ENCODE measurements around the gene POU2AF2. TPM values are rescaled to one million over a fixed set of nuclear protein-coding genes. Genes with fewer than 3 reads are reported as not detected.

Gene POU2AF2
- total RNA-seq: not detected in 2 replicates

DNA sequence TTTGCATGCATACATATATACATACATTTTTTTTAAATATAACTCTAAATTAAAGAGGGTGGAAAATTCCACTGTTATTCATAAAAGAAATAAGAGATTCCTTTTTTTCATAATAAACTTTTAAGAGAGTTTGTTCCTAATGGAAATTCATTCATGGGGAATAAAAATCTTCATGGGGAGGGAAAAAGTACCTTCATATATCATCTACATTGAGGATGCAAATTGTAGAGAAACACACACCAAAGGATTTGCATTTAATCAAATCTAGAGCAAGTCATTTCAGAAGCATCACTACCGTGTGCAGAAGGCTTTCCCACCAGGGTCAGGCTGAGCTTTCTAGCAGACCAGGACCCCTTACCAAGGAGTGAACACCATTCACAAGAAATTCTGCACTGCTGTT, at the start of gene POU2AF2:
POU2AF2 (plus strand) TSS at position 301 of the 400 bp plus-strand sequence. CDS start 129 bp downstream, outside the sequence.

DNA sequence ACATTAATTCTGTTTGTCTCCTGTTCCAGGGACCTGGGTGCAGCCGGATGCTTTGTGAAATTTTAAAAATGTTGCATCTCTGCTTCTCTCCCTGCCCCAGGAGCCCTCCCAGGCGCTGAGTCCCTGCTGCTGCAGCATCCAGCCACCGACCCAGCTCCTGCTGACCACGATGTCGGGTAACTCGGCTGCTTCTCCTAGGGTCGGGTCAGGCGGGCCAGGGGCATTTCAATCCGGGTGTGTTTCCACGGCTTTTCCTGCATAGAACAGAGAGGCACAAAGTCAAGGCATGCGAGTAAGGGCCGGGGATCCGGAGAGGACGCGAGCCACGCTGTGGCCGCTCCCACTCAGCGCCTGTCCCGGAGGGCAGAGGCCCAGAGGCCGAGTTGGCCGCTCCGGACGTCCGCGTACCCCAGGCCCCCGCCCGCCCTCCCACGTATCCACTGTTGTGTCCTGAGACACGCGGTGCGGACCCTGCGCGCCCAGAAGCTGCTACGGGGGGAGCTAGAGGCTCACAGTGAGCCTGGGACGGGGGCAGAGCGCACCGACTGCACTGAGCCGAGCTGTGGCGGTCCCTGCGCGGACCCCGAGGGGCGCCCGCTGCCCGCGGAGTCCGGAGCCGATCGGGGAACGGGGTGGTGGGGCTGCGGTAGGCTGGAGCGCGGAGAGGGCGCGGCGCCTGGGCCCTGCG, 53.0 kb downstream of the POU2AF2 start, which contains the start of gene POU2AF3:
POU2AF3 (plus strand) TSS at position 134 of the 688 bp plus-strand sequence; CDS start at position 170, 36 bp downstream.

Other genes with a start within 250 kb of the POU2AF2 start
- 0.14 TPM in 1 of 2 replicates, not detected in the other for gene POU2AF3, start 52.8 kb downstream of the POU2AF2 start, total RNA-seq
- not detected in 2 replicates for gene POU2AF1, start 133.6 kb downstream of the POU2AF2 start, total RNA-seq

Data from smooth muscle cell of bladder (primary cell).